ENCODE measurements around the gene ARL8A. TPM values are rescaled to one million over a fixed set of nuclear protein-coding genes. Genes with fewer than 3 reads are reported as not detected.

ARL8A gene
- total RNA-seq, 2 donors from 2014 or later = 30.3 to 57.0 TPM

GRCh38 chr1:202135221-202135721 is 9.3 kb downstream of the ARL8A start:
- H3K9ac ChIP-seq (ENCODE audit: low read depth in 2 of 2, low read length in 2 of 2) = no peak overlapping the region
- H3K27ac ChIP-seq = no peak overlapping the region
- no peak overlapping the region for H3K4me3 ChIP-seq
- no peaks in the 10 kb centered on the region for H3K9me3 ChIP-seq
- peak; percentile 86 for TF ChIP-seq CTCF (IDR thresholded peaks at IDR 0.05)
- H3K27me3 ChIP-seq = no peaks in the 10 kb centered on the region
- H3K36me3 ChIP-seq = peaks cover 8% of the 10 kb centered on the region
- intact Hi-C loops (cut with DNase I) = loop anchor here (5.0 kb wide), 1 partner anchor 238 kb away; no protein-coding TSS in a partner anchor
- DNase-seq = peak; percentile 61
- no peaks in the 10 kb centered on the region for H3K4me1 ChIP-seq

GRCh38 chr1:202134645-202135172 is 9.8 kb downstream of the ARL8A start:
- no peaks in the 10 kb centered on the region for H3K4me1 ChIP-seq
- H3K27me3 ChIP-seq = no peaks in the 10 kb centered on the region
- H3K27ac ChIP-seq = no peak overlapping the region
- no peak for DNase-seq
- H3K9me3 ChIP-seq = no peaks in the 10 kb centered on the region
- peaks cover 8% of the 10 kb centered on the region for H3K36me3 ChIP-seq
- no peak for TF ChIP-seq CTCF (IDR thresholded peaks at IDR 0.05)
- no peak overlapping the region for H3K4me3 ChIP-seq
- no peak overlapping the region for H3K9ac ChIP-seq (ENCODE audit: low read depth in 2 of 2, low read length in 2 of 2)
- intact Hi-C loops (cut with DNase I) = loop anchor here (5.0 kb wide), 1 partner anchor 237 kb away; no protein-coding TSS in a partner anchor

GRCh38 chr1:202133989-202134388 is 10.5 kb downstream of the ARL8A start:
- Histone ChIP-seq H3K4me3 (no peak overlapping the region), H3K36me3 (peaks cover 8% of the 10 kb centered on the region), H3K9ac (ENCODE audit: low read depth in 2 of 2, low read length in 2 of 2) (no peak overlapping the region), H3K27me3 (no peaks in the 10 kb centered on the region), H3K4me1 (no peaks in the 10 kb centered on the region), H3K9me3 (no peaks in the 10 kb centered on the region), H3K27ac (no peak overlapping the region)
- no peak for DNase-seq
- TF ChIP-seq CTCF (IDR thresholded peaks at IDR 0.05) = no peak
- intact Hi-C loops (cut with DNase I) = no loop called here

DNA sequence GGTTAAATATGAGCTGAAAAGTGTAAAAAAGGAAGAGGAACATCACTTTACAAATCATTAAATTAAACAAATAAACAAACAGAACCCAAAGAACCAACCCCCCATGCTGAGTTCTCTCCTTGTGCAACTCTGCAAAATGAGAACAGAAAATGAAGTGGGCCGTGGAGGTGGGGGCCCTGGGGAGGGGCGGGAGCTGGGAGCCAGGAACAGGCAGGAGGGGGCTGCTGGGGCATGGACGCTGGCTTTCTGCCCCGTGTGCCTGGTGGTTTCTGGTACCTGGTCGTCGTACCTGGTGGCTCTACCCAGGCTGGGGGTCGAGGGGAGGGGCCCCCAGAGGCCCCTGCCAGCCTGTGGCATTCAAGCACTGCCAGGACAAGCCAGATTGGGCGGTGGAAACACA is 11.0 kb downstream of the ARL8A start:
- Histone ChIP-seq H3K27me3 (no peaks in the 10 kb centered on the region), H3K36me3 (peaks cover 8% of the 10 kb centered on the region), H3K9ac (ENCODE audit: low read depth in 2 of 2, low read length in 2 of 2) (no peak overlapping the region), H3K27ac (no peak overlapping the region), H3K9me3 (no peaks in the 10 kb centered on the region), H3K4me3 (no peak overlapping the region), H3K4me1 (no peaks in the 10 kb centered on the region)
- intact Hi-C loops (cut with DNase I) = no loop called here
- DNase-seq = no peak
- TF ChIP-seq CTCF (IDR thresholded peaks at IDR 0.05) = no peak

- no peak for TF ChIP-seq CTCF (IDR thresholded peaks at IDR 0.05)
- intact Hi-C loops (cut with DNase I) = no loop called here
- Histone ChIP-seq H3K9ac (ENCODE audit: low read depth in 2 of 2, low read length in 2 of 2) (peak overlapping the region in 1 of 2 donors; percentile 9), H3K27ac (peak overlapping the region; percentile 4), H3K36me3 (peaks cover 8% of the 10 kb centered on the region), H3K9me3 (no peaks in the 10 kb centered on the region), H3K4me3 (no peak overlapping the region), H3K4me1 (no peaks in the 10 kb centered on the region), H3K27me3 (no peaks in the 10 kb centered on the region)
- DNase-seq = no peak
These were observed 11.5 kb downstream of the ARL8A start for GRCh38 chr1:202133001-202133400.
